Kidney capillary endothelial cell (primary cell): ENCODE data around the gene NKX1-2.

Source experiments
- DNase-seq: peaks from one replicate; pipeline ENCODE4 v3.0.0-alpha.2; 2018; ENCODE audit warnings: low spot score

The NKX1-2 gene

GRCh38 chr10:124450012-124450782 is at the start of gene NKX1-2:
Gene NKX1-2 (minus strand): TSS chr10:124450035. CDS start chr10:124449943, 92 bp downstream.
- DNase-seq: no peak

GRCh38 chr10:124498056-124498455 is 48.2 kb upstream of the NKX1-2 start:
- no peak for DNase-seq

GRCh38 chr10:124497196-124497881 is 47.5 kb upstream of the NKX1-2 start:
- no peak for DNase-seq

- DNase-seq: no peak
Observed at GRCh38 chr10:124496620-124497019, 46.8 kb upstream of the NKX1-2 start.

GRCh38 chr10:124496150-124496549 is 46.3 kb upstream of the NKX1-2 start:
- no peak for DNase-seq

- no peak for DNase-seq
Observed at GRCh38 chr10:124495725-124496124, 45.9 kb upstream of the NKX1-2 start.

GRCh38 chr10:124495162-124495561 is 45.3 kb upstream of the NKX1-2 start:
- DNase-seq: no peak

GRCh38 chr10:124494046-124494807 is 44.4 kb upstream of the NKX1-2 start:
- DNase-seq: no peak

- DNase-seq: no peak
Observed at GRCh38 chr10:124493214-124493882, 43.5 kb upstream of the NKX1-2 start.

- DNase-seq: no peak
Observed at GRCh38 chr10:124492266-124492665, 42.4 kb upstream of the NKX1-2 start.

- no peak for DNase-seq
Observed at GRCh38 chr10:124491105-124491504, 41.3 kb upstream of the NKX1-2 start.

GRCh38 chr10:124486635-124487034 is 36.8 kb upstream of the NKX1-2 start:
- no peak for DNase-seq

- no peak for DNase-seq
Observed at GRCh38 chr10:124484661-124485060, 34.8 kb upstream of the NKX1-2 start.

- DNase-seq: no peak
Observed at GRCh38 chr10:124484031-124484430, 34.2 kb upstream of the NKX1-2 start.

- no peak for DNase-seq
Observed at GRCh38 chr10:124482876-124483275, 33.0 kb upstream of the NKX1-2 start.

GRCh38 chr10:124482236-124482800 is 32.5 kb upstream of the NKX1-2 start:
- no peak for DNase-seq

GRCh38 chr10:124481717-124482116 is 31.9 kb upstream of the NKX1-2 start:
- DNase-seq: no peak

GRCh38 chr10:124480860-124481259 is 31.0 kb upstream of the NKX1-2 start:
- DNase-seq: no peak

- DNase-seq: no peak
Observed at GRCh38 chr10:124478515-124478914, 28.7 kb upstream of the NKX1-2 start.

GRCh38 chr10:124477614-124478363 is 28.0 kb upstream of the NKX1-2 start:
- no peak for DNase-seq
